ENCODE measurements around the gene ZFP37. TPM values are rescaled to one million over a fixed set of nuclear protein-coding genes. Genes with fewer than 3 reads are reported as not detected.
"Not testable (repeated sequence)": the region's sequence is repeated elsewhere in the genome, so short reads cannot be mapped to it uniquely, and the experiment has no call there.

Gene ZFP37
- total RNA-seq = 1.7 and 2.0 TPM in 2 replicates

DNA sequence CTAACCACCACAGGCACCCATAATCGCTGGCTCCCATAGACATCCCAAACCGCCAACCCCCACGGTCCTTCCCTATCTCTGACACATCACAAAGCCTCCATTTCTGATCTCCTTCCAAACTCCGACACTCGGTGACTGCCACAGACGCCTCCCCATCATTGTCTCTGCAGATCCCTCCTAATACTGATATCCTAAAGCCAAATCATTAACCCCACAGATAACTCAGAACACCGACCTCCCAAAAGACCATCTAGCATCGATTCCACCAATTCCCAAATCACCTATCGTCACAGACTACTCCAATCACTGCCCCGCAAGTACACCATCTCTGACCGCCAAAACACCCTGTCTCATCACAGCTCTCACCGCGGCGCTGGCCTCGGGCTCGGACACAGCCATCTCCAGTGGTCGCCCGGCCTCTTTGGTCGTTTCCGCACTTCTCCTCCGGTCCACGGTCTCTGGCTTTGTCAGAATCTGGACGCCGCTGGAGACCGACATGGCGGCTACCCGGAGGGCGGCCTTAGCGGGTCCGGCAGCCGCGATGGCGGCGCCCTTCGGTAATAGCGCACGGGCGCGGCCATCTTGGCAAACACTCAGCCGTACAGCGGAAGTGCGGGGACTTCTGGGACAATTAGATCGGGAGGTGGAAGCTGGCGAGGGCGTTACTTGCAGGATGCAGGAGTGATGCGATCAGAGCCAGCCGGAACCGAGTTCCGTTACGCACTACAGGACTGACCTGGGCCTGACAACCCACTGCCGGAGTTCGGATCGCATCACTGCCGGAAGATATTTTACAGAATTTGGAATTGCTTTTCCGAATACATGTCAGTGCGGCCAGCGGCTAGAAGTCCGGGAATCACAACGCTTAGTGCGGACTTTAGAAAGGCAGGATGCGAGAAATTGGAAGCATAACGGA lies at the start of gene ZFP37:
Gene ZFP37, minus strand, starts transcription at position 534 of the 916 bp plus-strand sequence. Its CDS starts 36 bp downstream, at position 498.
- DNase-seq = peak; percentile 97

DNA sequence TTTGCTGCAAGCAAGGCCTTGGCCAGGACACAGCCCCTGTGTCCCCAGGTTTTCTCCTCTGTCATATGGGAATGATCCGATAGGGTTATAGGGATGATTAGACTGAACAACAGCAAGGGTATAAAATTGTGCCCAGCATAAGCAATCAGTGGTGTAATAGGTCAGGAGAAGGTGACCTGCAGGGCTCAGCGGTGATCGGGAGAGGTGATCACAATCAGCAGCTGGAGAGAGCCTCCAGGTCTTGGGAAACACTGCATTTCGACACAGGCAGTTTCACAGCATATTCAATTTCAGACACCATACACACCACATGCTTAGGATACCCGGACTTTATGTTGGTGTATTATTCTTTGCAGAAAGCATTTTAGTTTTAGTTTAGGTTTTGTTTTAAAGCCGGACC lies 48.8 kb upstream of the ZFP37 start:
- not testable (repeated sequence) for DNase-seq

DNA sequence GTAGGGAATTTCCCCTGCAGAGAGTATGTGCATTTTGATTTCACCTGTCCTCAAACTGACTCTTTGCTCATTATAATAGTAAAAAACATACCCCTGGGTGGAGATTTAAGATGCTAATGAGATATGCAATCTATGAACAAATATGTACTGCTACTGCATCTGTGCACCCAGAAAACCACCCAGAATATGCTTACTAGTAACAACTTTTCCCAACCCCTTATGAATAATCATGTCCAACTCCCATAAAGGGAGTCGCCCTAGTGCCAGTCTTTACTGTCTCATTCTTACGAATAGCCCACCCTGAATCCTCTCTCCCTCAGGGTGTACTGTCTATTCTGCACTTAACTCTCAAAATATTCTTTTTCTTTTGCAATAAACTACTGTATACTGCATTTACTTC lies 39.0 kb upstream of the ZFP37 start:
- DNase-seq = no peak

DNA sequence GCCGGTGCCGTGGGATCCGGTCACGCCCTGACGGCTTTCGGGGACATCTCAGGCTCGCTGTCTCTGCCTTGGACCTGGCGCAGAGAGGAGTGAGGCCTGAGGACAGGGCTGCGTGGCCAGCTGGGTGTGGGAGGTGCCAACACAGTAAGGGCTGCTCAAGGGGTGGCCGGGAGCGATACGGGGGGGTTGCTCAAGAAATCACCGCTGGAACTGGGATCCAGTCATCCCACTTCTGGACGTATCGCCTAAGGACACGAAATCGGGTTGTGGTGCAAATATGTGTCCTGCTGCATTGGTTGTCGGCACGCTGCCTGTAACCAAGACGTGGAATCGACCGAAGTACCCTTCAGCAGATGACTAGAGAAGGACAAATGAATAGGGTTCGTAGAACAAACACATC lies 33.4 kb upstream of the ZFP37 start:
- DNase-seq = not testable (repeated sequence)

DNA sequence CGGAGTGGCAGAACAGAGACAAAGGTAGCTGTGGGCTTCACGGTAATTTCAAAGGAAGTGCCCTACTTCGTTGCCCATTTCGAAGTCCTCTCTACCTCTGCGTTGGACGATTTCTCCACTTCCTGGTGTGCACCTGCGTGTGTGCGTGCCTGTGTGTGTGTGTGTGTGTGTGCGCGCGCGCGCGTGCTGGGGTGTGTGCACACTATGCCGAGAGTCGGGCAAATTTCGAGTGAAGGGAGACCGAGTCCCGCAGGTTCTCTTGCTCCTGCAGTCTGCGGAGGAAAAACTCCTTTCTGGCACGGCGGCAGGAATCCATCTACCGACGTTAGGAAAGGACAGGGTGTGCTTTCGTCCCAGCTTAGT lies 32.6 kb upstream of the ZFP37 start:
- not testable (repeated sequence) for DNase-seq

DNA sequence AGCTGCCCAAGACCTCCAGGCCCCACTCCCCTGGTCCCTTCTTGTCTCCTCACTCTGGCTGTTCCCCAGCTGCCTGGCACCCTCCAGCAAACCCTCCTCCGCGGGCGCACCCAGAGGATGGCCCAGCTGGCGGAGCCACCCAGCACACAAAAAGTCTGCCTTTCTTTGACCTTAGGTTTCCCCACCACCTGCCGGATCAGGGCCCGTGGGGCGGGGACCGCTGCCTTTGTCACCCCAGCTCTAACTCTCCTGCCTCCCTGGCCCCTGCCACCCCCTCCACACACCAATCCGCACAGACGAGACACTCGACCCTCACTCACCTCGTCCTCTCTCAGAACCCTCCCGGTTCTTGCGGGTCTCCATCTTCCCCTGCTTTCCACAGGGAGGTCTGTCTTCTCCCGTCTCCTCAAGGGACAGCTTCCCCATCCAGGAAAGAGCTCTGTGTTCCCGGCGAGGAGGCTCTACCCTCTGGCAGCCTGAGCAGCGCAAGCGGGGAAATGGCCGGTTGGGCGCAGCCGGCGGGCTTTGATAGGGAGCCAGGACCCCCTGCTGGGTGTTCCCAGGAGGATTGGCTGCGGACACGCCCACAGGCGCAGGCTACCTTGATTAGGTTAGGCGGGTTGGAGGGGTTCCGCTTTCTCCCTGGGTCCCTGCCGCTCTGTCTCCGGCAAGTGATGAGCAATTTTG lies 32.1 kb upstream of the ZFP37 start:
- not testable (repeated sequence) for DNase-seq

DNA sequence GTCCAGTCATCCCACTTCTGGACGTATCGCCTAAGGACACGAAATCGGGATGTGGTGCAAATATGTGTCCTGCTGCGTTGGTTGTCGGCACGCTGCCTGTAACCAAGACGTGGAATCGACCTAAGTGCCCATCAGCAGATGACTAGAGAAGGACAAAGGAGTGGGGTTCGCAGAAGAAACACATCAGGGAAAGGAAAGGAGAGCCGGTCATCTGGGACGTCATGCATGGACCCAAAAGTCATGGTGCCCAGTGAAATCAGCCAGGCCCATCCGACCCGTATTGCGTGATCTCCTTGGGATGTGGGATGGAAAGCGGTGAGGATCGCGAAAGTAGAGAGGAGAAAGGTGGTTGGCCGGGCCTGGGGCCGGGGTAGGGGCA lies 6.4 kb upstream of the ZFP37 start:
- not testable (repeated sequence) for DNase-seq

DNA sequence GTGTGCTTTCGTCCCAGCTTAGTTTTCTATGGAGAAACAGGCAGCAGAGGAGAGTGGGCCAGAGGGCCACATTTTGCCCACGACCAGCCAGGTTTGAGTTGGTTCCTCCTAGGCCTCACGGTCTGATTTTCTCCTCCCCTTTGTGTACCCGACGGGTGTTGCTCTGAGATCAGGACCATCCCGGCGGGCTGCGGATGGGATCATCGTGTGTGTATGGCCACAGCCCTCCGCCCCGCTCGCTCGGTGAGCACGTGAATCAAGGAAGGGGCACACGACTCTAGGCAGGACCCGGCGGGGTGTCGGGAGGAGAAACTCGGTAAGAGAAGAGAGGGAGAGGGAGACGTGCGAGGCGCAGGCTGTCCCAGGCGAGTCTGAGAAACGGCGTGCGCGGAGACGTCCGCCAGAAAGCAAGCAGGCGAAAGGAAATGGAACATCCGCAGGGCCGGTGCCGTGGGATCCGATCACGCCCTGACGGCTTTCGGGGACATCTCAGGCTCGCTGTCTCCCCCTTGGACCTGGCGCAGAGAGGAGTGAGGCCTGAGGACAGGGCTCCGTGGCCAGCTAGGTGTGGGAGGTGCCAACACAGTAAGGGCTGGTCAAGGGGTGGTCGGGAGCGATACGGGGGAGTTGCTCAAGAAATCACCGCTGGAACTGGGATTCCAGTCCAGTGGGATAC lies 5.9 kb upstream of the ZFP37 start:
- DNase-seq = not testable (repeated sequence)

DNA sequence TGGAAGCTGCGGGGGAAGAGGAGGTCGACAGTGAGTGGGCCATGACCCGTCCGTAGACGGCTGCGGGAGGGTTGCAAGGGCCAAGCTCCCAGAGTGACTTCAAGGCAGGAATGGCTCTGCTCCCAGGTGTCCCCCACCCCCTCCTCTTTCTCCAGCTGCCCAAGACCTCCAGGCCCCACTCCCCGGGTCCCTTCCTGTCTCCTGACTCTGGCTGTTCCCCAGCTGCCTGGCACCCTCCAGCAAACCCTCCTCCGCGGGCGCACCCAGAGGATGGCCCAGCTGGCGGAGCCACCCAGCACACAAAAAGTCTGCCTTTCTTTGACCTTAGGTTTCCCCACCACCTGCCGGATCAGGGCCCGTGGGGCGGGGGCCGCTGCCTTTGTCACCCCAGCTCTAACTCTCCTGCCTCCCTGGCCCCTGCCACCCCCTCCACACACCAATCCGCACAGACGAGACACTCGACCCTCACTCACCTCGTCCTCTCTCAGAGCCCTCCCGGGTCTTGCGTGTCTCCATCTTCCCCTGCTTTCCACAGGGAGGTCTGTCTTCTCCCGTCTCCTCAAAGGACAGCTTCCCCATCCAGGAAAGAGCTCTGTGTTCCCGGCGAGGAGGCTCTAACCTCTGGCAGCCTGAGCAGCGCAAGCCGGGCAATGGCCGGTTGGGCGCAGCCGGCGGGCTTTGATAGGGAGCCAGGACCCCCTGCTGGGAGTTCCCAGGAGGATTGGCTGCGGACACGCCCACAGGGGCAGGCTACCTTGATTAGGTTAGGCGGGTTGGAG lies 4.7 kb upstream of the ZFP37 start:
- not testable (repeated sequence) for DNase-seq

DNA sequence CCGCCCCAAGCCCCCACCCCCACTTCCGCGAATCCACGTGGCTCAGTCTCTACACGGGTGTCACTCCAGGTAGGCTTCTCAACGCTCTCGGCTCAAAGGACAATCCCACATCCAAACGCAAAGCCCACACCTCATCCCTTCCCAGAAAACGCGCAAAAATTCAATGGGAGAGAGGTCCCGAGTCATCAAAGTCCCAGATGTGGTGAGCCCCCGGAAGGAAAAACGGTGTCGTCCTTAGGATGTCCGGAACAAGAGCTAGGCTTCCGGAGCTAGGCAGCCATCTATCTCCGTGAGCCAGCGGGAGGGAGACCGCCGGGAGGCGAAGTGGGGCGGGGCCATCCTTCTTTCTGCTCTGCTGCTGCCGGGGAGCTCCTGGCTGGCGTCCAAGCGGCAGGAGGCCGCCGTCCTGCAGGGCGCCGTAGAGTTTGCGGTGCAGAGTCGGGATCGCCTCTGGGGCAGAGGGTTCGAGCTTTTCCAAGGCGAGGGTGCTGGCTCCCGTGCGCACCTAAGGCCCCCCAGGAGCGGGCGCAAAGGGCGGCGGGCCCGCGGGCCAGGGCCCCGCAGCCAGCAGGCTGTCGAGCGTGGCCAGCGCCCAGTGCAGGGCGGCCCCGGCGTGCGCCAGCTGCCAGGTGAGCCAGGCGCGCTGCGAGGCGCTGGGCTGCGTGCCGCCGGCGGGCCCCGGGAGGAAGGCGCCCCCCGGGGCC lies 3.2 kb upstream of the ZFP37 start:
- DNase-seq = not testable (repeated sequence)

DNA sequence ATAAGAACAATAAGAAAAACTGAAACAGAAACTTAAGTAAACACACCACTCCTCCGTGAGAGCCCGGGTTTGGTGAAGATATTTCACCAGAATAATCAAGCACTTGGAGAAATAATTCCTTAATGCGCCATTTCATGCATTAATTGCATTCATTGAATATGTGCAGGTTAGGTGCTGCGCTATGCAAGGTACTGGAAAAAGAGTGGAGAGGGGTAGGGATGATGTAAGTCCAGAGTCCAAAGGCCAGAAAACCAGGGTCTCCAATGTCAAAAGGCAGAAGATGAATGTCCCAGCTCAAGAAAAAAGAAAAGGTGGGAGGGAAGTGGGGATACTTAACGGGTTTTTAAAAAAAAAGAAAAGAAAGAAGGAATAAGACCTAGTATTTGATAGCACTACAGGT lies 669 bp upstream of the ZFP37 start:
- DNase-seq = peak; percentile 2

DNA sequence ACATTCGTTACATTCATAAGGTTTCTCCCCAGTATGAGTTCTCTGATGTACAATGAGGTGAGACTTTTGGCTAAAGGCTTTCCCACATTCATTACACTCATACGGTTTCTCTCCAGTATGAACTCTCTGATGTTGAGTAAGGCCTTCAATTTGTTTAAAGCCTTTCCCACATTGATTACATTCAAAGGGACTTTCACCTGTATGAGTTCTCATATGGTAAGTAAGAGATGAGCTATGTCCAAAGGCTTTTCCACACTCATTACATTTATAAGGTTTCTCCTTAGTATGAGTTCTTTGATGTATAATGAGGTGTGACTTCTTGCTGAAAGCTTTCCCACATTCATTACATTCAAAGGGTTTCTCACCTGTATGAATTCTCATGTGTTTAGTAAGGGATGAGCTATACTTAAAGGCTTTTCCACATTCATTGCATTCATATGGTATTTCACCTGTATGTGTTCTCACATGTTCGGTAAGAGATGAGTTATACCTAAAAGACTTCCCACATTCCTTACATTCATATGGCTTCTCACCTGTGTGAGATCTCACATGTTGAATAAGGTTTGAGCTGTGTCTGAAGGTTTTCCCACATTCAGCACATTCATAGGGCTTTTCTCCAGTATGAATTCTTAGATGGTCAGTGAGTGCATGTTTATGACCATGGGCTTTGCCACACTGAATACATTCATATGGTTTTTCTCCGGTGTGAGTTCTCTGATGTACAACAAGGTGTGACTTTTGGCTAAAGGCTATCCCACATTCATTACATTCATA lies 13.5 kb downstream of the ZFP37 start:
- peak; percentile 1 for DNase-seq

DNA sequence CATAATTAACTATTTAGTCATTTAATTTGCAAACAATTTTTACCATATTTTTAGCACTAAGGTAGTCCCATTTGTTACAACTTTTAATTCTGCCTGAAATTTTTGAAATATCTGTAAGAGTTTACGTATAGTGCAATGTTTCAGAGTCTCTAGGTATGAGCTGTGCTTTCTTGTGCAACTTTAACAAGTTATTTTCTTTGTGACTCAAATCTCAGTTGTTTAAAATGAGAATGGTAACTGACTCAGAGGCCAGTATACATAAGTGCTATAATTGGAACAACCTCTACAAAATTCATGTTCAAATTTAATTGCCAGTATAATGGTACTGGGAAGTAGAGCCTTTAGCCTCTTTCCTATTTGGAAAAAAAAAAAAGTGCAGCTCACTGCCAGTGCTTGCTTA lies 30.3 kb downstream of the ZFP37 start:
- DNase-seq = no peak

DNA sequence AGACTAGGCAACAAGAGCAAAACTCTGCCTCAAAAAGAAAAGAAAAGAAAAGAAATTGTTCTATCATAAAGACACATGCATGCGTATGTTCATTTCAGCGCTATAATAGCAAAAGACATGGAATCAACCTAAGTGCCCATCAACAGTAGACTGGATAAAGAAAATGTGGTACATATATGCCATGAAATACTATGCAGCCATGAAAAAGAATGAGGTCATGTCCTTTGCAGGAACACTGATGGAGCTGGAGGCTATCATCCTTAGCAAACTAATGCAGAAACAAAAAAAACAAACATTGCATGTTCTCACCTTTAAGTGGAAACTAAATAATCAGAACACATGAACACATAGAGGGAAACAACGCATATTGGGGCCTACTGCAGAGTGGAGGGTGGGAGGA lies 38.3 kb downstream of the ZFP37 start:
- DNase-seq = no peak

DNA sequence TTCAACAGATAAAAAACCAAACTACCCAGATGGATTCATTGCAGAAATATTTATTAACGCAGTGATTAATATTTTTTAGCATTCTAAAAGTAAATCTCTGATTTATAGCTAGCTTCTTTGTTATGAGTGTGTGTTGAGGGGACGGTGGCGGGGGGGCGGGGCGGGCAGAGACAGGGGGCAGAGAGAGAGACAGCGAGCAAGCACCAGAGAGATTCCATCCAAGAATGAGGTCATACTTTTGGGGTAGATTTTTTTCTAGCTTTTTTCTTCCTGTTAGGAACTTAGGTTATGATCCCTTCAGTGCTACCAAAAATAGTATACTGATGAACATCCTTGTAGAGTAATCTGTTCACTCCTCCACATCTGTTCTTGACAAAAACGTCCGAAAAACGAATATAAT lies 44.0 kb downstream of the ZFP37 start:
- no peak for DNase-seq

DNA sequence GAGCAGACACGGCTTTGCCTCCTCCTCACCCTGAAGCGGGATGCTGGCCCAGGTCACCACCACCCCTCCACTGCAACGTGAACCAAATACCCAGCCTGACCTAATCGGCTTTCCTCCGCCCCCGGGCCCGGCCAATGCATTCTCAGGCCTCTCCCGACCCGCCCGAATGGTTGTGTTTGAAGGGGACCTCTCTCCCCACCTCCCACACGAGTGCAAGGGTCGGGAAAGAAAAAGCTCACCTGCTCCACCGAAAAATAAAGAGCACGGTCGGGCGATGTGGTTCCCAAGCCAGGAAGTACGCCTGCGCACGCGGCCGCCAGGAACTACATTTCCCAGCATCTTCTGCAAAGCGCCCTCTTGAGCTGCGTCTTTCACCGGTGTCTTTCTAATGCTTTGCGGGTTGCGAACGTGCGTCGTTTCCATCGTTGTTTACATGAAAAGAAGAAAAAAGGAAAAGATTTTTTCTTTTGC lies 44.6 kb downstream of the ZFP37 start, which contains the start of gene ZNF883:
Gene ZNF883, minus strand, starts transcription at position 282 of the 471 bp plus-strand sequence.
- DNase-seq = peak; percentile 61

DNA sequence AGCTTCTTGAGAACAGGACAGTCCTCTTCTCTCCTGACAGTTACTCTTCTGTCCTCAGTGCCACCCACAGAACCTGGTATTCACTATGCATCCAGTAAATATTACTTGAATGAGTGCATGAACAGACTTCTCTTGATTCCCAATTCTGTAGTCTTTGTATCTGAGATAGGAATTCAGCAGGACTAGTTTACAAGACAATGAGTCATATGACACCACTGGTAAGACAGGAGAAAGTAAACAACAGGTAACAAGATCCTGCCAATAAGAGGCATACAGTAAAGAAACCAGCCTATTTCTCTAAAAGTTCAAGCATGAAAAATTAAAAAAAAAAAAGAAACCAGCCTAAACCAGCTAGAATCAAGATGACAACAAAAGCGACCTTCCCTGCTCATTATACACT lies 50.7 kb downstream of the ZFP37 start:
- no peak for DNase-seq

DNA sequence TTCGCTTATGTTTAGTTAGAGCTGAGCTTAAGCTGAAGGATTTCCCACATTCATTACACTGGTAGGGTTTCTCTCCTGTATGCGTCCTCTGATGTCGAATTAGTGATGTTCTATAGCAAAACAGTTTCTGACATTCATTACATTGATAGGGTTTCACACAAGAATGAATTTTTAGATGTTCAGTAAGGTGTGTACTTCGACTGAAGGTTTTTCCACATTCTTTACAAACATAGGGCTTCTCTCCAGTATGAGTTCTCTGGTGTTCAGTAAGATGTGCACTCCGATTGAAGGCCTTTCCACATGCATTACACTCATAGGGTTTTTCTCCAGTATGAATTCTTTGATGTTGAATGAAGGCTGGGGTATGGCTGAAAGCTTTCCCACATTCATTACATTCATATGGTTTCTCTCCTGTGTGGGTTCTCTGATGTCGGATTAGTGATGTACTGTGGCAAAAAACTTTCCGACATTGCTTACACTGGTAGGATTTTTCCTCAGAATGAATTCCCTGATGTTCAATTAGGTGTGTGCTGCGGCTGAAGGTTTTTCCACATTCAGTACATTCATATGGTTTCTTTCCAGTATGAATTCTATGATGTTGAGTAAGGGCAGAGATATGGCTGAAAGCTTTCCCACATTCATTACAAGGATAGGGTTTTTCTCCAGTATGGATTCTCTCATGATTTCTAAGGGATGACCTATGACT lies 59.1 kb downstream of the ZFP37 start:
- DNase-seq = no peak
